HEK293 (cell line): ENCODE measurements around the gene TRMT112.

Source experiments
- ATF2 ChIP-seq: fragments of 450-650 bp; formaldehyde crosslinking; IDR thresholded peaks from 2 replicates; pipeline ENCODE4 v1.5.1; 2016; ENCODE audit warnings: missing biosample characterization, missing genetic modification characterization, low read depth
- GLI2 ChIP-seq: fragments of 450-650 bp; formaldehyde crosslinking; IDR thresholded peaks from 2 replicates; pipeline ENCODE4; 2017; ENCODE audit warnings: missing biosample characterization, missing genetic modification characterization, low read depth, borderline replicate concordance
- HOXA7 ChIP-seq: sonication (generic); formaldehyde crosslinking; IDR thresholded peaks from 2 replicates; pipeline ENCODE4 v1.8.1; 2022; ENCODE audit warnings: missing genetic modification reagents, borderline replicate concordance
- KLF9 ChIP-seq: fragments of 450-650 bp; formaldehyde crosslinking; IDR thresholded peaks from 2 replicates; pipeline ENCODE4 v1.5.1; 2016; ENCODE audit warnings: missing biosample characterization, missing genetic modification characterization, low read depth
- MZF1 ChIP-seq: fragments of 450-650 bp; formaldehyde crosslinking; IDR thresholded peaks from 2 replicates; pipeline ENCODE4 v1.5.1; 2017; ENCODE audit warnings: missing biosample characterization, missing genetic modification characterization, borderline replicate concordance
- TSHZ1 ChIP-seq: fragments of 450-650 bp; formaldehyde crosslinking; IDR thresholded peaks from 2 replicates; pipeline ENCODE4 v1.5.1; 2016; ENCODE audit warnings: missing biosample characterization, missing genetic modification characterization, borderline replicate concordance
- YY1 ChIP-seq: fragments of 450-650 bp; formaldehyde crosslinking; IDR thresholded peaks from 2 replicates; pipeline ENCODE4 v1.5.1; 2018; ENCODE audit warnings: missing biosample characterization, missing genetic modification characterization
- ZNF214 ChIP-seq: fragments of 450-650 bp; formaldehyde crosslinking; IDR thresholded peaks from 2 replicates; pipeline ENCODE4 v1.5.1; 2017; ENCODE audit warnings: missing biosample characterization, mild to moderate bottlenecking, missing genetic modification characterization, borderline replicate concordance
- ZNF549 ChIP-seq: fragments of 450-650 bp; IDR thresholded peaks from 2 replicates; pipeline ENCODE4 v1.5.1; 2018; ENCODE audit warnings: missing biosample characterization, missing genetic modification characterization, mild to moderate bottlenecking, inconsistent platforms, moderate library complexity
- ZNF580 ChIP-seq: fragments of 450-650 bp; formaldehyde crosslinking; IDR thresholded peaks from 2 replicates; pipeline ENCODE4 v1.5.1; 2016; ENCODE audit warnings: missing biosample characterization, missing genetic modification characterization
- ZXDB ChIP-seq: fragments of 450-650 bp; formaldehyde crosslinking; IDR thresholded peaks from 2 replicates; pipeline ENCODE4 v1.5.1; 2016; ENCODE audit warnings: missing biosample characterization, missing genetic modification characterization

GRCh38 chr11:64287676-64288352, 29.5 kb downstream of the TRMT112 start:
- TF ChIP-seq ZNF549 (tag by site-specific recombination) (no peak), YY1 (tag by site-specific recombination) (no peak), GLI2 (tag by site-specific recombination) (no peak), HOXA7 (CRISPR knock-in tag) (no peak), TSHZ1 (tag by site-specific recombination) (no peak), MZF1 (tag by site-specific recombination) (no peak), ZNF214 (tag by site-specific recombination) (no peak), KLF9 (no peak), ZNF580 (no peak), ATF2 (tag by site-specific recombination) (no peak), ZXDB (tag by site-specific recombination) (no peak)
